Stimulated activated memory B cell treated with anti-CD40 and anti-IgM and Interleukin-4, amounts not matched to agents 10 μg/mL and 1 μg/mL and 100 μg/mL, for 72 hours (primary cell): ENCODE results near the gene MOB1A.
"Not testable (repeated sequence)": the region's sequence is repeated elsewhere in the genome, so short reads cannot be mapped to it uniquely, and the experiment has no call there.

Experiments used
- ATAC-seq: fragments of 150-1000 bp; cut with Tn5 transposase; 2 replicates; pipeline ENCODE4 v1.10.0; 2021
- H3K27ac Mint-ChIP-seq: one replicate; pipeline ENCODE4 v1.8.0; 2022; ENCODE audit warnings: mild to moderate bottlenecking, mixed read lengths
- H3K27me3 Mint-ChIP-seq: one replicate; pipeline ENCODE4 v1.8.0; 2022; ENCODE audit warnings: mixed read lengths
- H3K36me3 Mint-ChIP-seq: one replicate; pipeline ENCODE4 v1.8.0; 2022; ENCODE audit warnings: mixed read lengths
- H3K4me1 Mint-ChIP-seq: one replicate; pipeline ENCODE4 v1.8.0; 2022; ENCODE audit warnings: mixed read lengths
- H3K4me3 Mint-ChIP-seq: one replicate; pipeline ENCODE4 v1.8.0; 2022; ENCODE audit warnings: mild to moderate bottlenecking, moderate library complexity, mixed read lengths
- H3K9me3 Mint-ChIP-seq: one replicate; pipeline ENCODE4 v1.8.0; 2022; ENCODE audit warnings: mixed read lengths

MOB1A gene

DNA sequence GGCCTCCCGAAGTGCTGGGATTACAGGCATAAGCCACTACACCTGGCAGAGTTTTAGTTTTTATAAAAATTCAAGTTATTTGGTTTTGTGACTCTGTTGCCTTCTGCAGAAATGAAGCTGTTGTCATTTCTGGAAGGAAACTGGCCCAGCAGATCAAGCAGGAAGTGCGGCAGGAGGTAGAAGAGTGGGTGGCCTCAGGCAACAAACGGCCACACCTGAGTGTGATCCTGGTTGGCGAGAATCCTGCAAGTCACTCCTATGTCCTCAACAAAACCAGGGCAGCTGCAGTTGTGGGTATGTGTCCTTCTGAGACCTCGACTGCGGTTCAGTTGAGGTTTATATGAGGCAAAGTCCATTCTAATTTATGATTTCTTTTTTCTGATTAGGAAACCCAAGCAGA is 26.9 kb upstream of the MOB1A start:
- peak; percentile 67 for ATAC-seq
- Mint-ChIP-seq H3K27me3 (no peaks in the 10 kb centered on the region), H3K27ac (peak overlapping the region; percentile 90), H3K9me3 (no peaks in the 10 kb centered on the region), H3K4me1 (peaks cover 48% of the 10 kb centered on the region), H3K4me3 (peak overlapping the region; percentile 56), H3K36me3 (peaks cover 55% of the 10 kb centered on the region)

DNA sequence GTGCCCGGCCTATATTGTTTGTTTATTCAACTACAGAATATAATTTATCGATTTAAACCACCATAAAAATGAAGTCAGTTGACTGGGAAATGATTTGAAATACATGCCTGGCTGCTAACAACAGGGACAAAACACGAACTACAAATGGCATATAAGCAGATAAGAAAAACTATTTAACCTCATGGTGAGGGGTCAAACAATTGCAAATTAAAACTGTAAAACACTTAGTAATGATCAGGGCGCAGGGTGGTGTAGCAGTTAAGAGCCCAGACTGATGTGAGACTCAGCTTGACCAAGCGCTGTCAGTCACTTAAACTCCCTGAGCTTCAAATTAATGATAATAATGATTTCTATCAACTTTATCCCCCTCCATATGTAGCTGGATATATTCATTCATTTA is 26.4 kb upstream of the MOB1A start:
- peaks cover 53% of the 10 kb centered on the region for H3K4me1 Mint-ChIP-seq
- no peaks in the 10 kb centered on the region for H3K9me3 Mint-ChIP-seq
- H3K27ac Mint-ChIP-seq, result peak overlapping the region; percentile 90
- peaks cover 55% of the 10 kb centered on the region for H3K36me3 Mint-ChIP-seq
- ATAC-seq, result no peak
- H3K27me3 Mint-ChIP-seq, result no peaks in the 10 kb centered on the region
- peak overlapping the region; percentile 56 for H3K4me3 Mint-ChIP-seq

DNA sequence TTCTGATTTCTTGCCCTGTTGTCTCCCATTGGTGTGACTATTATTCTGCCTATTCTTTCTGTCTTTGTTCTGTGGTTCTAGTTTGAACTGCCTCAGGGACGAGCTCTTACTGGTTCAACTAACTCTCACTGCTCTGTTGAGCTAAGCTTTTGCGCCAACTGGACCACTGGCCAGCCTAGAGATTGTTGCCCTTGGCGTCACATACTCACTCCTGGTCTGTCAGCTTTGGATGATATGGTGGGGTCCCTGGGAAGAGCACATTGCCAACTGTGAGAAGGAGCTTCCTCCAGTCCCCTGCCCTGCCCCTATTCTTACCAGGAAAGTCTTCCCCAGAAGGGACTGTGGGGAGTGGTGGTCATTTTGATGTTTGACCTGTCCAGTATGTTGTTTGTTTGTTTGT is 25.8 kb upstream of the MOB1A start:
- no peak overlapping the region for H3K4me3 Mint-ChIP-seq
- peaks cover 59% of the 10 kb centered on the region for H3K4me1 Mint-ChIP-seq
- no peaks in the 10 kb centered on the region for H3K27me3 Mint-ChIP-seq
- peak overlapping the region; percentile 90 for H3K27ac Mint-ChIP-seq
- peaks cover 51% of the 10 kb centered on the region for H3K36me3 Mint-ChIP-seq
- no peak for ATAC-seq
- no peaks in the 10 kb centered on the region for H3K9me3 Mint-ChIP-seq

DNA sequence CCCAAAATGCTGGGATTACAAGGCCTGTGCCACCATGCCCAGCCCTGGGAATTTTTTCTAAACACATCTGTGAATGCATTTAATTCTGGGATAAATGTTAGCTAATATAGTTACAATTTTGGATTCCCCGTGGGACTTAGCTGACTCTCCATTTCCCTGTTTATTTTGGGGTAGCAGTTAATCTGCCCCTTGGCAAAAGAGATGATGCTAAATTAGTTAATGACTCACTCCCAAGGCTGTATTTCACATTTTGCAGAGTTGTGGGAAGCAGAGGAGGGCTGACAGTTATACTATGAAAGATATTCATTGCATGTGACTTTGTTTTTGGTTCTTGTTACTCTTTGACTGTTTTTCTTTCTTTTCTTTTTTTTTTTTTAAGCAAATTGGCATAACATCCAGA is 22.9 kb upstream of the MOB1A start:
- Mint-ChIP-seq H3K36me3 (peaks cover 35% of the 10 kb centered on the region), H3K27me3 (no peaks in the 10 kb centered on the region), H3K27ac (peak overlapping the region; percentile 98), H3K4me1 (peaks cover 65% of the 10 kb centered on the region), H3K9me3 (no peaks in the 10 kb centered on the region), H3K4me3 (peak overlapping the region; percentile 92)
- no peak for ATAC-seq

DNA sequence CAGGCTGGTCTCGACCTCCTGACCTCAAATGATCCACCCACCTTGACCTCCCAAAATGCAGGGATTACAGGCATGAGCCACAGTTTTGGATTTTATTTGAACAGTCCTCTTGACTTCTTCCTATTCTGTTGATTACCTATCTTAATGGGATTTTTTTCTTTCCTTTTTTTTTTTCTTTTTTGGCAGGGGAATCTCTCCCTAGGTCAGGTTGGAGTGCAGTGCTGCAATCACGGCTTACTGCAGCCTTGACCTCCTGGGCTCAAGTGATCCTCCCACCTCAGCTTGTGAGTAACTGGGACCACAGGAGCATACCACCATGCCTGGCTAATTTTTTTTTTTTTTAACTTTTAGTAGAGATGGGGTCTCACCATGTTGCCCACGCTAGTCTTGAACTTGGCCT is 22.5 kb upstream of the MOB1A start:
- Mint-ChIP-seq H3K9me3 (no peaks in the 10 kb centered on the region), H3K27me3 (no peaks in the 10 kb centered on the region), H3K27ac (peak overlapping the region; percentile 98), H3K4me1 (peaks cover 61% of the 10 kb centered on the region), H3K4me3 (peak overlapping the region; percentile 92), H3K36me3 (peaks cover 31% of the 10 kb centered on the region)
- ATAC-seq, result no peak

DNA sequence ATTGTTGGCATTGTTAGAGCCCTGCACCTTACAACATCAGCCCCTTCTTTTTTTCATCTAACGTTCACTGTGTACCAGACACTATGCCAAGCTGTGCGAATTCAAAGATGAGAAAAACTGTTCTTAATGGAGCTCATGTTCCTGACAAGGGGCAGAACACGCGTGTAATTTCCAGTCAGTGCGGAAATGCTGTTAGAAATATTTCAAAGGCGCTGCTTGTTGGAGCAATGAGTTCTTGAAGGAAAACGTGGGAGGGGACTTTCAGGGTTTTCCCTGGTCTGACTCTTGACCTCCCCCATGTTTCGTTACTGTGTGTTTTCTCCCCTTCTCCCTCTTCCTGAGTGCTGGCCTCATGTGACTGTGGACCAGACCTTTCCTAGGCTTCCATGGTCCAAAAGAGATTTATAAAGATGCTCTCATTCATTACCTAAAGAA is 21.2 kb upstream of the MOB1A start:
- Mint-ChIP-seq H3K4me1 (peaks cover 48% of the 10 kb centered on the region), H3K9me3 (no peaks in the 10 kb centered on the region), H3K36me3 (peaks cover 20% of the 10 kb centered on the region), H3K27ac (peak overlapping the region; percentile 98), H3K27me3 (no peaks in the 10 kb centered on the region), H3K4me3 (peak overlapping the region; percentile 92)
- no peak for ATAC-seq

DNA sequence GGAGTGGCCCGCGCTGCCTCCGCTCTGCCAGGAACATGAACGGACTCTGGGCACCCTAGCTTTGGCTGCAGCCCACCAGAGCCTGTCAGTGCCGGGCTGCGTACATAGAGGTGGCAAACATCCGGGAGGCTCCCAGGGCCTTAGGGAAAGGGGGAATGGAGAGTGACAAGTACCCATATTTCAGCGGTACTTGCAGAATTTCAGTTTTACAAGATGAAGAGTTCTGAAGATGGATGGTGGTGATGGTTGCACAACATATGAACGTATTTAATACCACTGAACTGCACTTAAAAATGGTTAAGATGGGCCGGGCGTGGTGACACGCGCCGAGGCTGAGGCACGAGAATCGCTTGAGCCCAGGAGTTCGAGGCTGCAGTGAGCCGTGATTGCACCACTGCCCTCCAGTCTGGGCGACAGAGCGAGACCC is 20.6 kb upstream of the MOB1A start:
- Mint-ChIP-seq H3K4me1 (peaks cover 42% of the 10 kb centered on the region), H3K9me3 (no peaks in the 10 kb centered on the region)
- ATAC-seq, result no peak

DNA sequence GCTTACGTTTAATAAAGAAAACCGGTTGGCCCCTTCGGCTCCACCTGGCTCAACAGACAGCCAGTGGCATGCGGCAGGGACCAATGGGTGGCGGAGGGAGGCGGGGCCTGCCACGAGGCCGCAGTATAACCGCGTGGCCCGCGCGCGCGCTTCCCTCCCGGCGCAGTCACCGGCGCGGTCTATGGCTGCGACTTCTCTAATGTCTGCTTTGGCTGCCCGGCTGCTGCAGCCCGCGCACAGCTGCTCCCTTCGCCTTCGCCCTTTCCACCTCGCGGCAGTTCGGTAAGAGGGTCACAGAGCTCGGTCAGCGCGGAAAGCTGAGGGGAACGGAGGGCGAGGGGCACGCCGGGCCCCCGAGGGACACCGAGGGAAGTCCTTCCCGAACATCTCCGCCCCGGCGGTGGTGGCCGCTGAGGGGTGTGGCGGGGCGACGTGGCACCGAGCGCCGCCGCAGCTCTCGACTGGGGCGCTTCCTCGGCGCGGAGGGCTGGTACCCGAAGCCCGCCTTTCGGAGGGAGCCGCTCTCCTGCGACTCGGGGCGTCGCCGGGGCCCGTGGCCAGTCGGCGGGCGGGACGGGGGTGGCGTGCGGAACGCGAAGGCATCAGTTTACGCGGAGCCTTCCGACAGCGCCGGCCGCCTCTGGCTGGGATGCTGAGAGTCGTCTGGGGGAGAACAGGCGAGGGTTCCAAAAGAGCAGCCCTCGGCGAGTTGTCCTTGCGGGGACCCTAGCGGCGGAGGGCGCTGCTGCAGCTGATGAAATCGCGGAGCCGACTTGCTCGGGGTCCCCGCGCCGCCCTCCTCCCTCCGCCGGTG is 20.0 kb upstream of the MOB1A start, which contains the start of gene MTHFD2:
Gene MTHFD2 (plus strand): TSS at position 155 of the 814 bp plus-strand sequence. CDS start 27 bp downstream, at position 182.
- ATAC-seq, result peak; percentile 97
- Mint-ChIP-seq H3K27me3 (no peaks in the 10 kb centered on the region), H3K4me1 (peaks cover 40% of the 10 kb centered on the region), H3K27ac (peak within 1 kb of the TSS; percentile 98), H3K36me3 (peaks cover 13% of the 10 kb centered on the region), H3K4me3 (peak within 1 kb of the TSS; percentile 92), H3K9me3 (no peaks in the 10 kb centered on the region)

More for the DNA sequence above, 20.6 kb upstream of the MOB1A start:
- Mint-ChIP-seq H3K4me3 (peak overlapping the region; percentile 92), H3K27ac (peak overlapping the region; percentile 98), H3K27me3 (no peaks in the 10 kb centered on the region), H3K36me3 (peaks cover 14% of the 10 kb centered on the region)

DNA sequence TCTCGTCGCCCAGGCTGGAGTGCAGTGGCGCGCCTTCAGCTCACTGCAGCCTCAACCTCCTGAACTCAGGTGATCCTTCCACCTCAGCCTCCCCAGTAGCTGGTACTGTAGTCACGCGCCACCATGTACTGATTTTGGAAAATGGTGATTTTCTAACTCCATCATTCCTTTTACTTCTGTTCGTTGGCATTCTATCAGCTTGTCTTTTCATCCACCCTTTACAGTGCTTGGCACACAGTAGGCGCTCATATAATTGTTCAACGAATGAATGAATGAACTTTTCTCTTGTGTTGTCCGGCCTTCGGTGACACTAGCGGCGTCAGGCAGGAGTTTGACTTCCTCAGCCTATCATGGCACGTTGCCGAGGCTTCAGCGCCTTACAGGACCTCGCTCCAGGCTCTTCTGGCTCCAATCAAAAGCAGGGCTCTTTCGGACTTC is 19.4 kb upstream of the MOB1A start:
- H3K36me3 Mint-ChIP-seq, result peaks cover 13% of the 10 kb centered on the region
- peak overlapping the region; percentile 98 for H3K27ac Mint-ChIP-seq
- H3K27me3 Mint-ChIP-seq, result no peaks in the 10 kb centered on the region
- peak overlapping the region; percentile 92 for H3K4me3 Mint-ChIP-seq
- peaks cover 40% of the 10 kb centered on the region for H3K4me1 Mint-ChIP-seq
- H3K9me3 Mint-ChIP-seq, result no peaks in the 10 kb centered on the region
- no peak for ATAC-seq

DNA sequence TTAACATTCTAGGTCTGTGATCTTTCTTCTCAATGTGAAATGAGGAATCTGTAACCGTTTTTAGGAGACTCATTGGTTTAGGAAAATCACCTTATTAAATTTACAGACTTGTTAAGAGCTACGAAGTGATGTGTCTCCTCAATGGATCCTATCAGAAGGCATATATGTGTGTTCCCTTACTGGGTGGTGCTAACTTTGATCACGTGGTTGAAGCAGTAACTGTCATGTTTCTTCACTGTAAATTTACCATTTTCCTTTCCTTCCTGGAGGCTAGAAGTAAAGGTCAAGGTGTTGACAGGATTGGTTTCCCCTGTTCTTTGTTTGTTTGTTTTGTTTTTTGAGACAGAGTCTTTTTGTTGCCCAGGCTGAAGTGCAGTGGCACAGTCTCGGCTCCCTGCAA is 18.4 kb upstream of the MOB1A start:
- H3K4me1 Mint-ChIP-seq, result peaks cover 40% of the 10 kb centered on the region
- no peaks in the 10 kb centered on the region for H3K9me3 Mint-ChIP-seq
- no peak overlapping the region for H3K27ac Mint-ChIP-seq
- no peak for ATAC-seq
- no peaks in the 10 kb centered on the region for H3K27me3 Mint-ChIP-seq
- H3K36me3 Mint-ChIP-seq, result peaks cover 13% of the 10 kb centered on the region
- no peak overlapping the region for H3K4me3 Mint-ChIP-seq

DNA sequence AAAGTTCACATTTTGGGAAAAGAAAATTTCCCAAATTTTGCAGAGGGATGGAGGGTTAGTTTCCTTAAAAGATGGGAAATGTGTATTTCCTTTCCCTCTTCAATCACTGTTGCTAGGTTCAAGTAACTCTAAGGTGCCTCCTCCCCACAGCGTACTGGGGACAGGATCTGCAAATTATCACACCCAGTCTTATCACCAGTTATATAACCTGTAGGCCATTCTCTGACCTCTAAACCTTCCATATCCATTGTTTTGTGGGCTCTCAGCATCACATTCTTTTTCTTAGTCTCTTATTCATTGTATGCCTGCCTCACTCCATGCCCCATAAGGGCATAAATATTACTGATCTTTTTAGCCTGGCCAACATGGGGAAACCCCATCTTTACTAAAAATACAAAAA is 16.1 kb upstream of the MOB1A start:
- H3K9me3 Mint-ChIP-seq, result no peaks in the 10 kb centered on the region
- ATAC-seq, result no peak
- peaks cover 7% of the 10 kb centered on the region for H3K36me3 Mint-ChIP-seq

DNA sequence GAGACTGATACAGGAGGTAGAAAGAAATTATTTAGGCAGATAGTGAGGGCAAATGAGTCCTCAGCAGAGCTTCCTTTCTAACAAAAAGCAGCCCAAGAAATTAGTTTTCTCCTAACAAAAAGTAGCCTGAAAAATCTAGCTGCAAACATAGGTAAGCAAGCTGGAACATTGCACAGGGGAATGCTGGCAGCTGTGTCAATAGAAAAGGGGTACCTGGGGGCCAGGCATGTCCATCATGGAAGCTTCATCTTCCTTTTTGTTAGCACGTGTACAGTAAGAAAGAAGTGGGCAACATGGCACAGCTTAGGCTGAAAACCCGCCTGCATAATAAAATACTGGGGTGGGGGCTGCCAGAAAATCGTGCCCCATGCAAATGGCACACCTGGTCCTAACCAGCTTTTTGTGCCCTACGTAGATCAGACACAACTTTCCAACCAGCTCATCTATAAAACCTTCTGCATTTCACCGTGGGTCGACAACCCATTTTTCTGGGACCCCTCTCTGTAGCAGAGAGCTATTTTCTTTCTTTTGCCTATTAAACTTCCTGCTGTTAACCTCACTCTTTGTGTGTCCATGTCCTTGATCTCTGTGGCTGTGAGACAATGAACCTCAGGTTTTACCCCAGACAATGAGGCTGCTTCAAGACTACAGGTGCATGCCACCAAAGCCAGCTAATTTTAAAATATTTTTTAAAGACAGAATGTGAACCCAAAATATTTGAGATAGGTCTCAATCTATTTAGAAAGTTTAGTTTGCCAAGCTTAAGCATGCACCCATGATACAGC is 13.1 kb upstream of the MOB1A start:
- Mint-ChIP-seq H3K4me1 (peaks cover 17% of the 10 kb centered on the region), H3K36me3 (no peaks in the 10 kb centered on the region), H3K27ac (no peak overlapping the region), H3K27me3 (no peaks in the 10 kb centered on the region), H3K4me3 (no peak overlapping the region), H3K9me3 (no peaks in the 10 kb centered on the region)
- ATAC-seq, result no peak

More for the DNA sequence above, 16.1 kb upstream of the MOB1A start:
- H3K4me3 Mint-ChIP-seq, result no peak overlapping the region
- no peaks in the 10 kb centered on the region for H3K27me3 Mint-ChIP-seq
- no peak overlapping the region for H3K27ac Mint-ChIP-seq
- peaks cover 20% of the 10 kb centered on the region for H3K4me1 Mint-ChIP-seq

DNA sequence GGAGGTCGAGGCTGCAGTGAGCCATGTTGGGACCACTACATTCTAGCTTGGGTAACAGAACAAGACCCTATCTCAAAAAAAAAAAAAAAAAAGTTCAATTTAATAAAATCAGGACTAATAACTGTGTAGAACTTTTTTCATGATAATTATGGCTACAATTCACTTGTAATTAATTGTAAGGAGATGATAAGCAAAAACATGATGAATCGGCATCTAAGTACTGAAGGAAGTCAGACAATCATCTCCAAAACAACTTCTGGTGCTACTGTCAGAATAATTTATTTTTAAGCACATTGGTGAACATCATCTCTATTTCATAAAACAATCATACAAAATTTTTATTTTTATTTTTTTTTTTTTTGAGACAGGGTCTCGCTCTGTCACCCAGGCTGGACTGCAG is 10.0 kb upstream of the MOB1A start:
- no peaks in the 10 kb centered on the region for H3K36me3 Mint-ChIP-seq
- no peaks in the 10 kb centered on the region for H3K9me3 Mint-ChIP-seq
- no peak for ATAC-seq
- H3K27me3 Mint-ChIP-seq, result no peaks in the 10 kb centered on the region
- H3K4me3 Mint-ChIP-seq, result no peak overlapping the region
- H3K4me1 Mint-ChIP-seq, result peaks cover 48% of the 10 kb centered on the region
- H3K27ac Mint-ChIP-seq, result no peak overlapping the region

DNA sequence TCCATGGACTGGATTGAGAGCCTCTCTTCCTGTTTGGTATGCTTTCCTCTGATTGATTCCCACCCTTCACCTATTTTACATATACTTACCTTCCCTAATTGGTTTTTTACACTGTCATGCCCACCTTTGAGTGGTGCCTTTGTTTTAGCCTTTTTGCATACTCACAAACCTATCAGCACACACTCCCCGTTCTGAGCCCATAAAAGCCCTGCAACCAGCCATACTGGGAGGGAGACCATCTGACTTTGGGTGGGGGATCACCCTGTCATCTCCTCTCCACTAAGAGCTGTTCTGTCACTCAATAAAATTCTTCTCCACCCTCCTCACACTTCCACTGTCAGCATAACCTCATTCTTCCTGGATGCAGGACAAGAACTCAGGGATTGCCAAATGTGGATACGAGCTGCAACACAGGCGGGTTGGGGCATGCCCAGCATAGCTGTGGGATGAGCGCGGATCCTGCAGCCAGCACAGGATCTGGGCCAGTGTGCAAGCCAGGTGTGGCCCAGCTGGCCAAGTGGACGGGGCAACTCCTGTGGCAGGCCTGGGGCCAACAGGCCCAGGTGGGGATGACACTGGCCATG is 9.4 kb upstream of the MOB1A start:
- H3K27me3 Mint-ChIP-seq, result no peaks in the 10 kb centered on the region
- H3K27ac Mint-ChIP-seq, result peak overlapping the region; percentile 99
- H3K36me3 Mint-ChIP-seq, result no peaks in the 10 kb centered on the region
- no peak overlapping the region for H3K4me3 Mint-ChIP-seq
- H3K4me1 Mint-ChIP-seq, result peaks cover 50% of the 10 kb centered on the region
- H3K9me3 Mint-ChIP-seq, result no peaks in the 10 kb centered on the region
- ATAC-seq, result no peak

DNA sequence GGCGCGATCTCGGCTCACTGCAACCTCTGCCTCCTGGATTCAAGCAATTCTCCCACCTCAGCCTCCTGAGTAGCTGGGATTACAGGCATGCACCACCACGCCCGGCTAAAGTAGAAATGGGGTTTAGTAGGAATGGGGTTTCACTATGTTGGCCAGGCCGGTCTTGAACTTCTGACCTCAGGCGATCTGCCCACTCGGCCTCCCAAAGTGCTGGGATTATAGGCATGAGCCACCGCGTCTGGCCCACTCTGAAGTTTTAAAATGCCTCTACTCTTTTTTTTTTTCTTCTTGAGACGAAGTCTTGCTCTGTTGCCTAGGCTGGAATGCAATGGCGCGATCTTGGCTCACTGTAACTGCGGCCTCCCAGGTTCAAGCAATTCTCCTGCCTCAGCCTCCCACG is 8.0 kb upstream of the MOB1A start:
- Mint-ChIP-seq H3K4me1 (peaks cover 60% of the 10 kb centered on the region), H3K27ac (peak overlapping the region; percentile 99)
- ATAC-seq, H3K36me3 Mint-ChIP-seq, H3K9me3 Mint-ChIP-seq, H3K4me3 Mint-ChIP-seq, H3K27me3 Mint-ChIP-seq: not testable (repeated sequence)
